ENCODE data around the gene OSCP1. TPM values are rescaled to one million over a fixed set of nuclear protein-coding genes. Genes with fewer than 3 reads are reported as not detected.

Gene OSCP1
- total and polyA plus RNA-seq, 2 donors (not counting 1 experiment from before 2014, with no cell fraction given) = 0.16 to 0.94 TPM

DNA sequence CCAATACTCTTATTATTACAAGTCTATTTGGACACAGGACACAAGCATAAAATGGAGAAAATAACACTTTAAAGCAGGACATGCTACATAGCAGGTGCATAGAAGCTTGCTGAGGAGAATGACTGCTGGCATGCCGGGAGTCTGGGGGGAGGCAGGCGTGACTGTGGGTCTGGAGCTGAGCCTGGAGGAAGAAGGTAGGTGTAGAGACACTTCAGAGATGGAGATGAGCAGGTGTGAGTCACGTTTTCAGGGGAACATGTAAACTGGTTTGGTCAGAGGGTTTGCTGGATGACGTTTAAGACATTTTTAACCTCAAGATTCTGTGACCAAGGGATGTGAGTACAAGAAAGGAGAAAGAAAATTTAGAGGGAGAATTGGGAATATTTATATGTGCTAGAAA, 24.5 kb downstream of the OSCP1 start:
- H3K27ac Mint-ChIP-seq = no peak overlapping the region
- no peak overlapping the region for H3K4me2 ChIP-seq (replicated peaks; ENCODE audit: low read depth, low read length, poor library complexity, severe bottlenecking)

DNA sequence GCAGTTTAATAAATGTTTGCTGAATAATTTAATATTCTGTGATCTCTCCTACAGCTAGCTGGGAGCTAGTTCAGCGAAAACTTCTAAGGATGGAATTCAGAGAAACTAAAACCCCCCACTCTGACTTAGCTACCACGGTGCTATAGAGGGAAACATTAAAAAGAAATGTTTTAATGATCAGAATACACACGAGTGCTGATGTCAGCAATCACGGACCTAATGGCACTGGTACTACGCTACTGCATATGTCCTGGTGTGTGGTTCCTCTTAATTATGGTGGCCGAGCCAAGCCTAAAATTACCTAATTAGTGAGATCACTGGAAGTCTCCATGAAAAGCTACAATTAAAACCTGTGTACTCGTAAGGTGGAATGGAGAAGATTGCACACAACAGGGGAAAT, 28.6 kb downstream of the OSCP1 start:
- POLR2A ChIA-PET = no interaction called here

More for the DNA sequence above, 24.5 kb downstream of the OSCP1 start:
- ChIA-PET POLR2A (interaction anchor here (0.6 kb wide), 1 partner anchor 160 kb away, joined by 4 read pairs; no protein-coding TSS in a partner anchor), CTCF (interaction anchor here (0.7 to 2.4 kb wide), 2 partner anchors 81 to 83 kb away, joined by 3 to 10 read pairs; no protein-coding TSS in a partner anchor)
- Histone ChIP-seq H4K20me1 (ENCODE audit: control insufficient read depth, insufficient read depth, low read length, poor library complexity, severe bottlenecking) (no peaks in the 10 kb centered on the region), H3K9me3 (ENCODE audit: control extremely low read depth in 1 of 3, control insufficient read depth in 2 of 3, insufficient read depth in 1 of 3, low read length in 2 of 3) (no peaks in the 10 kb centered on the region), H3K27me3 (replicated peaks in 1 of 4; ENCODE audit: control extremely low read depth in 1 of 4, control insufficient read depth in 3 of 4, insufficient read depth in 4 of 4, low read length in 3 of 4) (no peaks in the 10 kb centered on the region), H3K4me1 (ENCODE audit: control insufficient read depth in 2 of 2, insufficient read depth in 2 of 2, low read length in 2 of 2) (peaks cover 0 to under 1% of the 10 kb centered on the region in 2 donors), H3K27ac (ENCODE audit: low read length in 2 of 2) (no peak overlapping the region), H3K79me2 (ENCODE audit: control insufficient read depth, insufficient read depth, low read length) (no peaks in the 10 kb centered on the region), H3K36me3 (replicated peaks in 1 of 2; ENCODE audit: control extremely low read depth in 1 of 2, control insufficient read depth in 1 of 2, extremely low read depth in 1 of 2, insufficient read depth in 2 of 2, low read length in 1 of 2) (no peaks in the 10 kb centered on the region), H3K4me3 (ENCODE audit: control extremely low read depth in 1 of 5, extremely low read depth in 1 of 5, insufficient read depth in 1 of 5, low read depth in 2 of 5, low read length in 4 of 5) (no peak overlapping the region), H2AFZ (ENCODE audit: insufficient read depth, low read depth, low read length, poor library complexity, severe bottlenecking) (no peak overlapping the region), H3K9ac (ENCODE audit: low read length) (no peak overlapping the region)
- WGBS (ENCODE audit: insufficient coverage) = 76% methylated on average over 4 of the region's 4 CpGs
- Mint-ChIP-seq H3K27me3 (no peaks in the 10 kb centered on the region), H3K9me3 (ENCODE audit: insufficient read depth) (no peaks in the 10 kb centered on the region), H3K4me3 (no peak overlapping the region), H3K4me1 (peaks cover 2% of the 10 kb centered on the region)
- intact Hi-C loops (cut with micrococcal nuclease) = no loop called here
- ATAC-seq (ENCODE audit: low read depth) = no peak
- TF ChIP-seq, protein P1, sequence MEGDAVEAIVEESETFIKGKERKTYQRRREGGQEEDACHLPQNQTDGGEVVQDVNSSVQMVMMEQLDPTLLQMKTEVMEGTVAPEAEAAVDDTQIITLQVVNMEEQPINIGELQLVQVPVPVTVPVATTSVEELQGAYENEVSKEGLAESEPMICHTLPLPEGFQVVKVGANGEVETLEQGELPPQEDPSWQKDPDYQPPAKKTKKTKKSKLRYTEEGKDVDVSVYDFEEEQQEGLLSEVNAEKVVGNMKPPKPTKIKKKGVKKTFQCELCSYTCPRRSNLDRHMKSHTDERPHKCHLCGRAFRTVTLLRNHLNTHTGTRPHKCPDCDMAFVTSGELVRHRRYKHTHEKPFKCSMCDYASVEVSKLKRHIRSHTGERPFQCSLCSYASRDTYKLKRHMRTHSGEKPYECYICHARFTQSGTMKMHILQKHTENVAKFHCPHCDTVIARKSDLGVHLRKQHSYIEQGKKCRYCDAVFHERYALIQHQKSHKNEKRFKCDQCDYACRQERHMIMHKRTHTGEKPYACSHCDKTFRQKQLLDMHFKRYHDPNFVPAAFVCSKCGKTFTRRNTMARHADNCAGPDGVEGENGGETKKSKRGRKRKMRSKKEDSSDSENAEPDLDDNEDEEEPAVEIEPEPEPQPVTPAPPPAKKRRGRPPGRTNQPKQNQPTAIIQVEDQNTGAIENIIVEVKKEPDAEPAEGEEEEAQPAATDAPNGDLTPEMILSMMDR (IDR thresholded peaks at IDR 0.05) = no peak
- no peak for TF ChIP-seq EZH2 (IDR thresholded peaks at IDR 0.05; ENCODE audit: borderline replicate concordance, insufficient read depth, low read depth, low read length, poor library complexity, severe bottlenecking)
- no peak for DNase-seq

More for the DNA sequence above, 28.6 kb downstream of the OSCP1 start:
- no peak for ATAC-seq (ENCODE audit: low read depth)
- H3K4me2 ChIP-seq (replicated peaks; ENCODE audit: low read depth, low read length, poor library complexity, severe bottlenecking) = no peak overlapping the region
- no peak overlapping the region for H3K4me3 ChIP-seq (ENCODE audit: control extremely low read depth in 1 of 5, extremely low read depth in 1 of 5, insufficient read depth in 1 of 5, low read depth in 2 of 5, low read length in 4 of 5)
- intact Hi-C loops (cut with micrococcal nuclease) = loop anchor here (1.0 to 2.0 kb wide), 2 partner anchors 272 to 321 kb away; partner anchors contain the start of gene TRAPPC3
- Mint-ChIP-seq H3K9me3 (ENCODE audit: insufficient read depth) (no peaks in the 10 kb centered on the region), H3K27ac (no peak overlapping the region), H3K4me1 (peaks cover 8% of the 10 kb centered on the region), H3K27me3 (no peaks in the 10 kb centered on the region), H3K4me3 (no peak overlapping the region)
- no peak for TF ChIP-seq EZH2 (IDR thresholded peaks at IDR 0.05; ENCODE audit: borderline replicate concordance, insufficient read depth, low read depth, low read length, poor library complexity, severe bottlenecking)
- TF ChIP-seq, protein P1 (IDR thresholded peaks at IDR 0.05) = no peak
- H3K9ac ChIP-seq (ENCODE audit: low read length) = no peak overlapping the region
- H4K20me1 ChIP-seq (ENCODE audit: control insufficient read depth, insufficient read depth, low read length, poor library complexity, severe bottlenecking) = no peaks in the 10 kb centered on the region
- no peak overlapping the region for H3K27ac ChIP-seq (ENCODE audit: low read length in 2 of 2)
- CTCF ChIA-PET = interaction anchor here (0.6 to 4.2 kb wide), 15 partner anchors 24 to 326 kb away, joined by 3 to 70 read pairs (median 4); partner anchors contain the start of genes EVA1B, LSM10 and TRAPPC3
- no peaks in the 10 kb centered on the region for H3K27me3 ChIP-seq (replicated peaks in 1 of 4; ENCODE audit: control extremely low read depth in 1 of 4, control insufficient read depth in 3 of 4, insufficient read depth in 4 of 4, low read length in 3 of 4)
- H3K36me3 ChIP-seq (replicated peaks in 1 of 2; ENCODE audit: control extremely low read depth in 1 of 2, control insufficient read depth in 1 of 2, extremely low read depth in 1 of 2, insufficient read depth in 2 of 2, low read length in 1 of 2) = no peaks in the 10 kb centered on the region
- no peaks in the 10 kb centered on the region for H3K9me3 ChIP-seq (ENCODE audit: control extremely low read depth in 1 of 3, control insufficient read depth in 2 of 3, insufficient read depth in 1 of 3, low read length in 2 of 3)
- WGBS (ENCODE audit: insufficient coverage) = 88% methylated on average over 3 of the region's 7 CpGs
- H3K4me1 ChIP-seq (ENCODE audit: control insufficient read depth in 2 of 2, insufficient read depth in 2 of 2, low read length in 2 of 2) = peaks cover 4 to 5% of the 10 kb centered on the region in 2 donors
- H3K79me2 ChIP-seq (ENCODE audit: control insufficient read depth, insufficient read depth, low read length) = no peaks in the 10 kb centered on the region
- DNase-seq = no peak
- no peak overlapping the region for H2AFZ ChIP-seq (ENCODE audit: insufficient read depth, low read depth, low read length, poor library complexity, severe bottlenecking)
